Stimulated activated CD8-positive, alpha-beta memory T cell treated with anti-CD3 and anti-CD28 coated beads, Interleukin-4, amount 100 ng/mL, for 1 hour (primary cell): ENCODE measurements around the gene RNF5.
A peak's percentile ranks its signal among the peaks of the same experiment; 100 is the strongest.
"Not testable (repeated sequence)": the region's sequence is repeated elsewhere in the genome, so short reads cannot be mapped to it uniquely, and the experiment has no call there.

Experiments used
- DNase-seq, 2 donors: peaks; one replicate each; pipeline ENCODE4 v3.0.0-alpha.2; 2020; ENCODE audit warnings: low read depth in 2 of 2, low spot score in 1 of 2

RNF5 gene

GRCh38 chr6:32177788-32178546, at the start of gene RNF5:
RNF5 (plus strand) TSS chr6:32178405; CDS start chr6:32178512, 107 bp downstream.
- DNase-seq = peak; percentile 79 to 87

GRCh38 chr6:32128751-32129296, 49.4 kb upstream of the RNF5 start:
- DNase-seq = no peak

GRCh38 chr6:32129297-32130088, 48.7 kb upstream of the RNF5 start:
- DNase-seq = no peak

DNA sequence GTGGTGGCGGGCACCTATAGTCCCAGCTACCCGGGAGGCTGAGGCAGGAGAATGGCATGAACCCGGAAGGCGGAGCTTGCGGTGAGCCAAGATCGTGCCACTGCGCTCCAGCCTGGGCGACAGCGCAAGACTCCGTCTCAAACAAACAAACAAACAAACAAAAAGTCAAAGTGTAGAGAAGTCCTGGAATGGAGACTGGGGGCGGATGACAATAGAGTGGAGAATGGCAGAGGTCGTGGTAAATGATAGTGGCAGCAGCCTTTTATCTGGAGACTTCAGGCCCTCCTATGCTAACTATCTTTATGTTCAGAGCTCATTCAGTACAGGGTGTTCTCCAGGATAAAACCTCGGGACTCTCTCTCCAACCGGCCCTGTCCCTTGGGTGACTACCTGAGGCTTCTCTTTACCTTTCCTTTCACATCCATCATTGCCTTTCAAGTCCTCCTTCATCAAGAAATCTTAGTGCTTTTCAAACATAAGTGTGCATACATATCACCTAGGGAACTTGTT, 46.7 kb upstream of the RNF5 start:
- DNase-seq = no peak

GRCh38 chr6:32132110-32132509, 46.1 kb upstream of the RNF5 start:
- no peak for DNase-seq

- DNase-seq = no peak
These were observed 44.4 kb upstream of the RNF5 start for GRCh38 chr6:32133786-32134185.

GRCh38 chr6:32137454-32137853, 40.8 kb upstream of the RNF5 start:
- no peak for DNase-seq

DNA sequence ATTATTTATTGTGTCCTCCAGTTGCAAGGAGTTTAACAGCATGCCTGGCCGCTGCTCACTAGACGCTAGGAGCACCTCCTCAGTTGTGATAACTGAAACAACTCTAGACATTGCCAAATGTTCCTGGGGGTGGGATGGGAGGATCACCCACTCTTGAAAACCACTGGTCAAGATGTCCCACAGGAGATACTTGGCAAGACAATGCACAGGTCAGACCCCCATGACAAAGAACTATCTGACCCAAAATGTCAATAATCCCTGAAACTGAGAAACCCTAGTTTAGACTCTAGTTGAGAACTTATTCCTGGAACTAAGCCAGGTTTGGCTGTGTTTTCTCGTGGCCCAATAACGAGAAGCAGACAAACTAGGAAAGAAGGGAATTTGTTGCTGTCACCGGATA, 38.6 kb upstream of the RNF5 start:
- no peak for DNase-seq

GRCh38 chr6:32140420-32141046, 37.7 kb upstream of the RNF5 start:
- no peak for DNase-seq

DNA sequence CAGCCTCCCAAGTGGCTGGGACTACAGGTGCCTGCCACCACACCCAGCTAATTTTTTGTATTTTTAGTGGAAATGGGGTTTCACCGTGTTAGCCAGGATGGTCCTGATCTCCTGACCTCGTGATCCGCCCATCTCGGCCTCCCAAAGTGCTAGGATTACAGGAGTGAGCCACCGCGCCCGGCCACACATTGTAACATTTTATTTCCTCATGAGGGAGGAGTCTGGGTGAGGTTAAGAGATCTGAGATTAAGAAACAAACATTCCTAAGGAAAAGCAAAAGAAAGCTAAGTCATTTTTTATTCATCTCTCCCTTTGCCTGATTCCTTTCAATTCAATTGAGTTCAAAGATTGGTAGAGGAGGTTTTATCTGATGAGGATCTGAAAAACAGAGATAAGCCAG, 34.0 kb upstream of the RNF5 start:
- not testable (repeated sequence) for DNase-seq

DNA sequence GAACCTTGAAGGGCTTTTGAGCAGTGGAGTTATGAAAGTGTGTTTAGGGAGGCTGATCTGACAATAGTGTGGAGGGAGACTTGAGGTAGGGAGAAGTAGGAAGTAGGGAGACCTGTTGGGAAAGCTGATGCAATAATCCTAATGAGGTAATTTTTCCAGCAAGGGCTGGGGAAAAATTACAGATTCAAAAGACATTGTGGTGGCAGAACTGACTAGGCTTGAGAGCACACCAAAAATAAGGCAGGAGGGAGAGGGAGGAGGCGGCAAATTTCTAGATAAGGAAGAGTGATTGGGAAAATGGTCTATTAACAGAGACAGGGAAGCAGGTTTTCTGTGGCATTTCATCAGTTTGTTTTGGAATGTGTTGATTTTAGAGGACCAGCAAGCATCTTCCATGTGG, 31.9 kb upstream of the RNF5 start:
- DNase-seq = no peak

- no peak for DNase-seq
These were observed 31.5 kb upstream of the RNF5 start for GRCh38 chr6:32146687-32147086.

DNA sequence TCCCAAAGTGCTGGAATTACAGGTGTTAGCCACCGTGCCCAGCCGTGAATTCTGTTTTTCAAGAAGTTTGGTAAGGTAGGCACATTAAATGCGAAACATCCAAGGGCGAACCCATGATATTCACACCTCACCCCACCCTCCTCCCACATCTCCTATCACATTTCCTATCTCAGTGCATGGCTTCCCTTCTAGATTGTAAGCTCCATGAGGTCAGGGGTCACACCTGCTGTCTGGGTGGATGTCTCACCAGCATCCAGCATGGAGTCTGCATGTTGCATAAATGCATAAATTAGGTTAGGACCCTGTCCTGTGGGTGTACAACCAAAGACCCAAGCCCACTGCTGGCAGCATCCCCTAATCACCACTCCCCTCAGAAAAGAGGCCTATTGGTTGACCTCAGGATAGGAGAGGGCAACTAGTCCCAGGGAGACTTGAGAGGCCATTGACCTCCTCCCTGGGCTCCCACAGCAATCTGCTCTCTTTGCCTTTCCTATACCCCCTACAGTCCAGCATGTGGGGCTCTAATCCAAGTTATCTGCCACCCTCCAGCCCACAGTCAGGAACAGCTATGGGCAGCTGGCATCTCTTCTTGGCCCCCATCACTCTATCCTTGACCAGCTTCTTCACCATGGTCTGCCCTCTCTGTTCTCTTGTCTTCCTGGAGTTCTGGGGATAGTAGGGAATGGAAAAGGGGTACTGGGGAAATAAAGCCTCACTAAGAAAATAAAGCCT, 30.6 kb upstream of the RNF5 start:
- DNase-seq = no peak

GRCh38 chr6:32148289-32149091, 29.7 kb upstream of the RNF5 start:
- peak in 1 of 2 donors; percentile 36 for DNase-seq

DNA sequence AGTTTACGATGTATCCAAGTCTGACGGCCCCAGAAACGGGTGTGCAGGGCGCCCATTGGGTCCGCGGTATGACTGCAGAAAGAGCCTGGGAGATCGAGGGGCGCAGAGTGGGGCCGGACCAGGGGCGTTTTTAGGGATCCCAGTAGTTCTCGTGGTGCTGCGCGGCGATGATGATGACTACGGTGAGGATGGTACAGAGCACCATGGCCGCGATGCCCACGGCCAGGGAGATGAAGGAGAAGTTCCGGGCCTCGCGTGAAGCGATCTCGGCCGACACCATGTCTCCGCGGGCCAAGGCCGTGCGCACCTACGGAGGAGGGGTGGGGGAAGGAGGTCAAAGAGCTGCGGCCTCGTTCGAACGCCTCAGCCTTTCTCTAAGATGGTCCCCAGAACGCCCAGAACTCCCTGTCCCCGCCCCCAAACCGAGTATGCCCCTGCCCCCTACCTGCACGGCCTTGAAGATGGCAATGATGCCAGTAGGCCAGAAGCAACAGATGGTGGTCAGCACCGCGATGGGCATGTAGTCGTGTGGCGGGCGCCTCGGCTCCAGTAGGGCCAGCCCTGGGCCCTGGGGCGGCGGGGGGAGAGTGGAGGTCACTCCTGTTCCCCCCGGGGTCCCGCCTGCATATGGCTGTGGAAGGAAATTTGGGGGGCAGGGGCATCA, 29.0 kb upstream of the RNF5 start:
- no peak for DNase-seq

GRCh38 chr6:32149932-32150870, 28.0 kb upstream of the RNF5 start:
- no peak for DNase-seq

GRCh38 chr6:32151181-32151862, 26.9 kb upstream of the RNF5 start:
- no peak for DNase-seq
